Stimulated activated naive CD8-positive, alpha-beta T cell treated with anti-CD3 and anti-CD28 coated beads, Interleukin-15, amount 100 ng/mL, for 72 hours (primary cell): ENCODE data around the gene TNNI2.
"Not testable (repeated sequence)": the region's sequence is repeated elsewhere in the genome, so short reads cannot be mapped to it uniquely, and the experiment has no call there.

Experiments used
- ATAC-seq: fragments of 150-1000 bp; cut with Tn5 transposase; 2 replicates; pipeline ENCODE4 v1.10.0; 2021; ENCODE audit warnings: mild to moderate bottlenecking, moderate library complexity
- DNase-seq, 2 donors: peaks; one replicate each; pipeline ENCODE4 v3.0.0; 2021 to 2022
- H3K27ac Mint-ChIP-seq, 2 donors: one replicate each; pipeline ENCODE4 v1.8.0; 2022; ENCODE audit warnings: mild to moderate bottlenecking in 2 of 2, mixed read lengths in 2 of 2, moderate library complexity in 2 of 2
- H3K27me3 Mint-ChIP-seq: one replicate; pipeline ENCODE4 v1.8.0; 2022; ENCODE audit warnings: mixed read lengths
- H3K4me1 Mint-ChIP-seq: one replicate; pipeline ENCODE4 v1.8.0; 2022; ENCODE audit warnings: mild to moderate bottlenecking, mixed read lengths
- H3K4me3 Mint-ChIP-seq, 2 donors: one replicate each; pipeline ENCODE4 v1.8.0; 2022; ENCODE audit warnings: mild to moderate bottlenecking in 2 of 2, mixed read lengths in 2 of 2, moderate library complexity in 1 of 2
- H3K9me3 Mint-ChIP-seq, 2 donors: one replicate each; pipeline ENCODE4 v1.8.0; 2022; ENCODE audit warnings: mixed read lengths in 2 of 2

The TNNI2 gene

GRCh38 chr11:1867381-1867780 lies 28.6 kb downstream of the TNNI2 start:
- ATAC-seq, result no peak
- Mint-ChIP-seq H3K27ac (no peak overlapping the region), H3K27me3 (no peaks in the 10 kb centered on the region), H3K9me3 (no peaks in the 10 kb centered on the region), H3K4me1 (peaks cover 84% of the 10 kb centered on the region), H3K4me3 (no peak overlapping the region)
- no peak for DNase-seq

- Mint-ChIP-seq H3K4me3 (no peak overlapping the region), H3K9me3 (no peaks in the 10 kb centered on the region), H3K27ac (no peak overlapping the region), H3K4me1 (peaks cover 92% of the 10 kb centered on the region), H3K27me3 (no peaks in the 10 kb centered on the region)
- no peak for ATAC-seq
- DNase-seq, result no peak
Observed at GRCh38 chr11:1868056-1868635, 29.4 kb downstream of the TNNI2 start.

DNA sequence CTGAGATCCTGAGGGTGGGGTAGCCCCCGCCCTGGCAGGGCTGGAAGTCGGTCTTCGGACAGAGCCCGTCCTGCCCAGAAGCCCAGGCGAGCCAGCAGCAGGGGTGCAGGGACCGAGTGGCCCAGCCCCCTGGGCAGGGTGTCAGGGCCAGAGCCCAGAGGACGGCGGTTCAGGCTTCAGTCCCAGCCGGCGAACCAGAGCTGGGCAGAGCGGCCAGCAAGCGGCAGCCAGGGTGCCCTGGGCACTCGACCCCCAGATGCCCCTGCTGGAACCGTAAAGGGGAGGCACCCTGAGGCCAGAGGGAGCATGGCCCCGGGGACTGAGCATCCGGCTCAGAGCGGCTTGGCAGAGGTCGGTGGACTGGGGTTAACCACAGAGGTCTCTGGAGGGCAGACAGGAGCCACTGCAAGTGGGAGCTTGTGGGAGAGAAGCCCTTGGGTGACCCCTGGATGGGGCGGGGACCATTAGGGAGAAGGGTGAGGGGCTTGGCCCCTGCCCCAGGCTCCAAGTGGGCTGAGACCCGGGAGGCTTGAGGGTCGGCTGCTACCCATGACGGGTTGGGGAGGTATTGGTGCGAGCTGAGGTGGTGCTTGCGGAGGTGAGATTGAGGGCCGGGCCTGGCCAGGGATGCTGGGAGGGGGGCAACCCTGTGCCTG lies 30.0 kb downstream of the TNNI2 start:
- Mint-ChIP-seq H3K27ac (no peak overlapping the region), H3K27me3 (no peaks in the 10 kb centered on the region), H3K9me3 (no peaks in the 10 kb centered on the region), H3K4me1 (peaks cover 97% of the 10 kb centered on the region), H3K4me3 (peak overlapping the region; percentile 49 to 54)
- DNase-seq (no peak), ATAC-seq (no peak)

DNA sequence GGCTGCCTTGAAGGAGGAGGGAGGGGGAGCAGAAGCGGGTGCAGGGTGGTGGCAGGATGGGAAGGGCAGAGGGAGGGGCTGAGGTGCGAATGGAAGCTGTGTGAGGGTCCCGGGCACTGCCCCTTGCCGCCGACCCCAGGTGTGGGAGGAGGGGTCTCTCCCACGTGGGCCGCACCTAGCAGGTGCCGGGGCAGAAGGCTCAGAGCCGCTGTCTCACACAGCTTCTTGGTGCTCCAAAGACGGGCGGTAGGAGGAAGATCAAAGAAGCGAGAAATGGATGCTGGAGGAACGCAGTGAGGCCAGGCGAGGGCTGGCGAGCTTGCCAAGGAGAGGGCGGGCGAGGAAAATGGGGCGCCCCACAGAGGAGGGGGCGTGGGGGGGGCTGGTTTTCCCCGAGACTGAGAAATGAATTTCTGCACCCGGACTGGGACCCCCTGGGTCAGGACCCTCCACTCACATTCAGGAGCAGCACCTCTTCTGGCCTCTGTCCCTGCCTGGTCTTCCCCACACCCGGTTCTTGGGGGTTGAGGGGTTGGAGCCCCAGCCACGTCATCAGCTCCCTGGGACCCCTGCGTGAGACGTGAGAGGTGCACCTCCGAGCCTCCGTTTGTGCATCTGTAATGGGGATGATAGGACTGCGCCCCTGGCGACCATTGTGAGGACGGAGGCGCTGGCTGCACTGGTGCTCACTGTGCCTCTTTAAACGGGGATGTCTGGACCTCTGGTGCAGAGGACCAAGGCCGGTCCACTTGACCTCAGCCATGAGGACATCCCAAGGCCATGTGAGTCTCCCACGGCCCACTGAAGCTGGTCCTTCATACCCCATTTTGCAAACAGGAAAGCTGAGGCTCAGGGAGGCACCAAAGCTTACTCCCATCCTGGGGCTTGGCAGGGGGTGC lies 30.9 kb downstream of the TNNI2 start:
- Mint-ChIP-seq H3K27ac (peak overlapping the region in 1 of 2 donors; percentile 91), H3K27me3 (no peaks in the 10 kb centered on the region), H3K9me3 (no peaks in the 10 kb centered on the region), H3K4me3 (peak overlapping the region; percentile 54), H3K4me1 (peaks cover 90% of the 10 kb centered on the region)
- DNase-seq (no peak), ATAC-seq (no peak)

DNA sequence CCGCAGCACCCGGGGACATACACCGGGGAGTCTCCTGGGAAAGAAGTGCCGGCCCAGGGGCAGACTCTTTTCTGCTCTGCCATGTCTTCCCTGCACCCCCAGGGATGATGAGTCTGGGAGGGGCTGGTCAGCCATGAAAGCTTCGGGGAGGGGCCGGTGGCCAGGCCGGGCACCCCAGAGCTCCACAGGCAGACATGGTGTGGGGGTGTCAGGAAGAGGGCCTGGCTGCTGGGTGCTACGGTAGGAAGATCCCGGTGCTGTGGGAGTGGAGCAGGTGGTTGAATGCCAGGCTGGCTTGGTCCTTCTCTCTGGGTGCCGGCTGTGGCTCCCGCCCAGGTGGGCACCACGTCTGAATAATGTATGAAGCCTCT lies 31.5 kb downstream of the TNNI2 start:
- peak overlapping the region in 1 of 2 donors; percentile 22 for H3K27ac Mint-ChIP-seq
- ATAC-seq, result no peak
- peaks cover 89% of the 10 kb centered on the region for H3K4me1 Mint-ChIP-seq

DNA sequence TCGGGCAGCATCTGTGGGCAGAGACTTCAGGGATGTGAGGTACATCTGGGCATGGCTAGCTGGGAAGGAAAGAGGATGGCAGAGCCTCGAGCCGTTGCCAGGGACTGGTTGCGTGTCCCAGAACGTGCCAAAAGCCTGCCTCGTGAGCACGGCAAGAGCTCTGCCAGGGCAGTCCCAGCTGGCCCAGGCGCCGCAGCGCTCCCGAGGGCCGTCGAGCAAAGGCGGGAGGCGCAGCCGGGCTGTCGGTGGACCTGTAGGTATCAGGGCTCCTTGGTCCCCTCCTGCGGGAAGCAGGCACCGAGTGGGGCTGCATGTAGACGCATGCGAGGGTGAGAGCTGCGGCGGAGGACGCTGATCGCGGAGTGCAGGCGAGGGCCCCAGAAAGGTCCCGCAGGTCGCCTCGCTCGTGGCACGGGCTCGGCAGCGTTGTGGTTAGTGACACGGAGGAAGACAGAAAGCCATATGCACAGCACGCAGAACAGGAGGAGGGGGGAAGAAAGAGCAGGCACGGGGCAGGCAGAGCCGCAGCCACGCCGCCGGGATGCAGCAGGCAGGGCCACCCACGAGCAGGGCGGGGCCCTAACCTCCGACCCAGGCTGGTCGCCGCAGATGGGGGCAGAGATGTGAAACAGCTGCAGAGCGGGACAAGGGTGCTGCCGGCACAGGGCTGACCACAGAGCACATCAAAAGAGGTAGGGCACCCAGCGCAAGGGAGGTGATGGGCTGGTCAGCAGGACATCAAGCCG lies 32.1 kb downstream of the TNNI2 start:
- DNase-seq (no peak), ATAC-seq (peak; percentile 58)
- Mint-ChIP-seq H3K4me3 (peak overlapping the region; percentile 30 to 54), H3K9me3 (no peaks in the 10 kb centered on the region), H3K27me3 (no peaks in the 10 kb centered on the region), H3K27ac (peak overlapping the region in 1 of 2 donors; percentile 63), H3K4me1 (peaks cover 89% of the 10 kb centered on the region)

More for the DNA sequence above, 31.5 kb downstream of the TNNI2 start:
- H3K27me3 Mint-ChIP-seq, result no peaks in the 10 kb centered on the region
- H3K4me3 Mint-ChIP-seq, result peak overlapping the region; percentile 30 to 54
- DNase-seq, result no peak
- H3K9me3 Mint-ChIP-seq, result no peaks in the 10 kb centered on the region

GRCh38 chr11:1871531-1871930 lies 32.8 kb downstream of the TNNI2 start:
- H3K4me1 Mint-ChIP-seq, result peaks cover 89% of the 10 kb centered on the region

DNA sequence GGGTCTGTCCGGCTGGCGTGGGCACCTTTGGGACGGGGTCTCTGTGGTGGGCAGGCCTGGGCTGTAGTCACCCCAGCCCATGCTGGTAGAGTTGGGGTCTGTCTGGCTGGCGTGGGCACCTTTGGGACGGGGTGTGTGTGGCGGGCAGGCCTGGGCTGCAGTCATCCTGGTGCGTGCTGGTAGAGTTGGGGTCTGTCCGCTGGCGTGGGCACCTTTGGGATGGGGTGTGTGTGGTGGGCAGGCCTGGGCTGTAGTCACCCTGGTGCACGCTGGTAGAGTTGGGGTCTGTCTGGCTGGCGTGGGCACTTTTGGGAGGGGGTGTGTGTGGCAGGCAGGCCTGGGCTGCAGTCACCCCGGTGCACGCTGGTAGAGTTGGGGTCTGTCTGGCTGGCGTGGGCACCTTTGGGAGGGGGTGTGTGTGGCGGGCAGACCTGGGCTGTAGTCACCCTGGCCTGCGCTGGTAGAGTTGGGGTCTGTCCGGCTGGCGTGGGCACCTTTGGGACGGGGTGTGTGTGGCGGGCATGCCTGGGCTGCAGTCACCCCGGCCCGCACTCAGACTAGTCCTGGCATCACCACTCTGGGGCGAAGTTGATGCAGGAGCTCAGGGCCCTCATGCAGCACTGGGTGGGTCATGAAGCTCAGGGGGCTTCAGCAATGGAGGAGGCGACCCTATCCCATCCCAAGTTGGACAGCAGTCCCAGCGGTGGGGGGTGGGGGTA lies 33.6 kb downstream of the TNNI2 start:
- H3K4me1 Mint-ChIP-seq, result peaks cover 86% of the 10 kb centered on the region
- DNase-seq (no peak), ATAC-seq (no peak)
- peak overlapping the region in 1 of 2 donors; percentile 89 for H3K27ac Mint-ChIP-seq
- H3K4me3 Mint-ChIP-seq, result no peak overlapping the region
- no peaks in the 10 kb centered on the region for H3K9me3 Mint-ChIP-seq
- H3K27me3 Mint-ChIP-seq, result no peaks in the 10 kb centered on the region

More at GRCh38 chr11:1871531-1871930, 32.8 kb downstream of the TNNI2 start:
- H3K27ac Mint-ChIP-seq, result peak overlapping the region; percentile 26 to 67
- DNase-seq (no peak), ATAC-seq (no peak)
- H3K9me3 Mint-ChIP-seq, result no peaks in the 10 kb centered on the region
- H3K27me3 Mint-ChIP-seq, result no peaks in the 10 kb centered on the region
- no peak overlapping the region for H3K4me3 Mint-ChIP-seq

DNA sequence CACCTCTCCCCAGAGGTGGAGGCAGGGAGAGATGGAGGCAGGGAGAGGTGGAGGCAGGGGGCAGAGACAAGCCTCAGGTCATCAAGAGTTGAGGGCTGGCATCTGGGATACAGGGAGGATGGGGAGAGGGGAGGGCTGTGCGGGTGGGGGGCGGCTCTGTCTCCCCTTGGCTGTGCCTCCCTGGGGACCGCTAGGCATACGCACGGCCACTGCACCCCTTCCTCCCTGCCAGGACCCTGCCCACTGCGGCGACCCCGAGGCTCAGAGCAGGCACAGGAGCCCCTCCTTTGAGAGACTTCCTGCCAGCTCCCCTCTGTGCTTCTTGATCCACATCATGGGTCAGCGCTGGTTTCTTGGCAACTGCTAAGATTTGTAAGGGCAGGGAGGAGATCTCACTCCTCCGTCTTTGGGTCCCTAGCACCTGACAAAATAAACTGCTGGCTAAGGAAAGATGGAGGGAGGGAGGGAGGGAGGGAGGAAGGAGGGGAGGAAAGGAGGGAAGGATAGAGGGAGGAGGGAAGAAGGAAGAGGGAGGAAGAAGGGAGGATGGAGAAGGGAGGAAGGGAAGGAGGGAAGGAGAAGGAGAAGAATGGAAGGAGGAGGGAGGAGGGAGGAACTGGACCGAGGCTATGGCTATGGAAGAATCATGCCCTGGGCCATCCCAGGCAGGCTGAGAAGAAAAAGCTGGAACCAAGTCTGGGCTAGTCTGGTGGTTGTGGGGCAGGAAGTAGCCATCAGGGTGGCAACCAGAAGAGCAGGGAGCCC lies 34.4 kb downstream of the TNNI2 start:
- no peak for DNase-seq
- no peak for ATAC-seq
- Mint-ChIP-seq H3K27me3 (no peaks in the 10 kb centered on the region), H3K27ac (peak overlapping the region in 1 of 2 donors; percentile 89), H3K9me3 (no peaks in the 10 kb centered on the region), H3K4me3 (no peak overlapping the region), H3K4me1 (peaks cover 87% of the 10 kb centered on the region)

DNA sequence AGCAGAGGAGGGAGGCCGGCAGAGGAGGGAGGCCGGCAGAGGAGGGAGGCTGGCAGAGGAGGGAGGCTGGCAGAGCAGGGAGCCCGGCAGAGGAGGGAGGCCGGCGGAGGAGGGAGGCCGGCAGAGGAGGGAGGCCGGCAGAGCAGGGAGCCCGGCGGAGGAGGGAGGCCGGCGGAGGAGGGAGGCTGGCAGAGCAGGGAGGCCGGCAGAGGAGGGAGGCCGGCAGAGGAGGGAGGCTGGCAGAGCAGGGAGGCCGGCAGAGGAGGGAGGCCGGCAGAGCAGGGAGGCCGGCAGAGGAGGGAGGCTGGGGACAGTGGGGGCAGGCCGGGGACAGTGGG lies 35.0 kb downstream of the TNNI2 start:
- H3K9me3 Mint-ChIP-seq, DNase-seq, H3K27me3 Mint-ChIP-seq, ATAC-seq, H3K4me3 Mint-ChIP-seq: not testable (repeated sequence)
- Mint-ChIP-seq H3K4me1 (peaks cover 83% of the 10 kb centered on the region), H3K27ac (peak overlapping the region in 1 of 2 donors; percentile 63)

GRCh38 chr11:1874441-1875092 lies 35.8 kb downstream of the TNNI2 start:
- ATAC-seq, H3K9me3 Mint-ChIP-seq, H3K4me3 Mint-ChIP-seq, H3K27me3 Mint-ChIP-seq, H3K27ac Mint-ChIP-seq, DNase-seq: not testable (repeated sequence)
- H3K4me1 Mint-ChIP-seq, result peaks cover 83% of the 10 kb centered on the region

DNA sequence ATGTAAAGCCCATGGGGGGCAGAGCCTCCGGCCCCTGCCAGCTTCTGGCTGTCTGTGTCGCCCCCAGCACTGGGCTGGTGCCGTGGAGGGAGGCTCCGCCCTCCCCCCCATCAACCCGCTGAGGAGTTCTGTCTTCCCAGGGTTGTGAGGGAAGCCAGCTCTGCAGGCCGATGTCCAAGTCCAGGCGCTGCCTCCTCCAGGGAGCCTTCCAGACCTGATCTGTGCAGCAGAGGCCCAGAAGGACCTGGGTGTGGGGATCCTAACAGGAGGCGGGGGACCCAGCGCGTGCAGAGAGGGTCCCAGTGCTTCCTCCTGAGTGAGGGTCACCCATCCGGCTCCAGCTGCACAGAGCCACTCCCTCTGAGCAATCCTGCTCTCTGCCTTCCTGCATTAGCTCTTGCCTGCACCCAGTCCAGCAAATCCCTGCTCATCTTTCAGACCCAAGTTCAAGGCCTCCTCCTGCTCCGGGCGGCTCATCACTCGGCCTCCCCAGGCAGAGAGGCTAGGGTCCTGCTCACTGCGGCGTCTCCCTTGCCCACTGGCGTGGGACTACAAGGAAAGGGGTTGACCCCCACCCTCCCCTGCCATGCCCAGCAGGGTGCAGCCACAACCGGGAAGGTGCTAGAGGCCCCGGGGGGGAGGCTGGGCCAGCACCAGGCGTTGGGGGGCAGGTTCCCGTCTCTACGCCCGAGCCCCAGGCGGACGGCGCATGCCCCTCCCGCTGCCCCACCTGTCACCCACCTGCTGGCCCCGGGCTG lies 36.5 kb downstream of the TNNI2 start:
- no peak overlapping the region for H3K4me3 Mint-ChIP-seq
- no peaks in the 10 kb centered on the region for H3K27me3 Mint-ChIP-seq

GRCh38 chr11:1875851-1876301 lies 37.1 kb downstream of the TNNI2 start:
- not testable (repeated sequence) for DNase-seq, H3K27me3 Mint-ChIP-seq, H3K27ac Mint-ChIP-seq, H3K4me3 Mint-ChIP-seq, ATAC-seq, H3K9me3 Mint-ChIP-seq
- peaks cover 83% of the 10 kb centered on the region for H3K4me1 Mint-ChIP-seq

More for the DNA sequence above, 36.5 kb downstream of the TNNI2 start:
- ATAC-seq (no peak), DNase-seq (no peak)
- H3K4me1 Mint-ChIP-seq, result peaks cover 83% of the 10 kb centered on the region
- no peaks in the 10 kb centered on the region for H3K9me3 Mint-ChIP-seq
- H3K27ac Mint-ChIP-seq, result peak overlapping the region in 1 of 2 donors; percentile 34
